ENCODE data around the gene CLCNKA. TPM values are rescaled to one million over a fixed set of nuclear protein-coding genes. Genes with fewer than 3 reads are reported as not detected.

The CLCNKA gene
- total RNA-seq, 1 experiment from 2014 or later: 0.10 TPM

GRCh38 chr1:16007671-16008341 lies 14.0 kb upstream of the CLCNKA start:
- H4K20me1 ChIP-seq (ENCODE audit: insufficient read depth): no peaks in the 10 kb centered on the region
- ChIA-PET RAD21 (ENCODE audit: low non-redundant PET in 1 of 2, low total read pairs in 2 of 2, uncharacterized antibody in 2 of 2, unreplicated experiment in 2 of 2) (no interaction called here), CTCF (interaction anchor here (0.6 to 1.9 kb wide), 3 partner anchors 13 to 233 kb away, joined by 3 to 4 read pairs (median 3); no protein-coding TSS in a partner anchor), POLR2A (no interaction called here)
- H3K9me3 ChIP-seq (ENCODE audit: control insufficient read depth in 1 of 2, insufficient read depth in 1 of 2, low read depth in 1 of 2, low read length in 2 of 2): no peaks in the 10 kb centered on the region
- no peak overlapping the region for H3K4me2 ChIP-seq (ENCODE audit: low read length)
- BruUV-seq (replicated peaks): no TSS peak
- H2AFZ ChIP-seq (ENCODE audit: low read depth, low read length, poor library complexity, severe bottlenecking): no peak overlapping the region
- TF ChIP-seq CBX3 (IDR thresholded peaks at IDR 0.05; ENCODE audit: low read depth) (no peak), CEBPB (IDR thresholded peaks at IDR 0.05; ENCODE audit: low read depth) (no peak), ZNF274 (IDR thresholded peaks at IDR 0.05; ENCODE audit: low read depth, low read length) (no peak), POLR2A (IDR thresholded peaks at IDR 0.05; ENCODE audit: borderline replicate concordance, extremely low read depth, insufficient read depth, insufficient read length) (no peak), SIN3A (IDR thresholded peaks at IDR 0.05; ENCODE audit: low read depth) (no peak), FOSL1 (IDR thresholded peaks at IDR 0.05; ENCODE audit: low read depth) (no peak), YY1 (IDR thresholded peaks at IDR 0.05; ENCODE audit: extremely low read depth, insufficient replicate concordance, low read depth, low read length) (no peak), CTCF (IDR thresholded peaks at IDR 0.05 in 2 of 3, conservative IDR thresholded peaks at IDR 0.05 in 1 of 3; ENCODE audit: borderline replicate concordance in 1 of 3, insufficient read depth in 1 of 3, low read depth in 2 of 3, low read length in 2 of 3) (no peak), RAD21 (IDR thresholded peaks at IDR 0.05; ENCODE audit: low read depth) (no peak), MAX (IDR thresholded peaks at IDR 0.05) (no peak), EZH2phosphoT487 (IDR thresholded peaks at IDR 0.05; ENCODE audit: borderline replicate concordance) (no peak), SRF (IDR thresholded peaks at IDR 0.05; ENCODE audit: low read depth) (no peak), REST (IDR thresholded peaks at IDR 0.05; ENCODE audit: low read depth) (no peak), ZBTB33 (IDR thresholded peaks at IDR 0.05; ENCODE audit: extremely low read depth, insufficient replicate concordance, low read length) (no peak), ZFX (IDR thresholded peaks at IDR 0.05) (no peak), EZH2 (IDR thresholded peaks at IDR 0.05) (no peak)
- H3K9ac ChIP-seq (ENCODE audit: low read length): no peak overlapping the region
- no peak overlapping the region for H3K27ac ChIP-seq (ENCODE audit: low read depth, low read length)
- H3K4me3 ChIP-seq (replicated peaks in 1 of 2; ENCODE audit: low read depth in 1 of 2, low read length in 2 of 2): no peak overlapping the region
- no peaks in the 10 kb centered on the region for H3K27me3 ChIP-seq (ENCODE audit: insufficient read depth, low read length)
- no peaks in the 10 kb centered on the region for H3K36me3 ChIP-seq (ENCODE audit: control insufficient read depth in 1 of 2, insufficient read depth in 2 of 2, low read length in 2 of 2)
- ATAC-seq: no peak
- intact Hi-C loops (cut with micrococcal nuclease): loop anchor here (2.0 to 10.0 kb wide), 2 partner anchors 65 to 177 kb away; partner anchors contain the start of gene FAM131C
- no peaks in the 10 kb centered on the region for H3K9me2 ChIP-seq (ENCODE audit: insufficient read depth)
- DNase-seq (ENCODE audit: low read depth, low spot score): no peak
- H3K79me2 ChIP-seq (ENCODE audit: insufficient read depth, low read length): no peaks in the 10 kb centered on the region
- peaks cover 6 to 15% of the 10 kb centered on the region in 2 experiments; a peak in 3 of 4 replicates for H3K4me1 ChIP-seq (ENCODE audit: control insufficient read depth in 1 of 2, insufficient read depth in 2 of 2, low read length in 2 of 2)
